SK-N-SH (cell line): ENCODE results near the gene EXOC2. TPM values are rescaled to one million over a fixed set of nuclear protein-coding genes. Genes with fewer than 3 reads are reported as not detected.

Experiments
- CTCF ChIA-PET: fragments of 300-600, 350-600 bp; formaldehyde crosslinking; extraction: SDS; loops from one replicate; lab custom pipeline; 2021; lab: Yijun Ruan, JAX
- POLR2A ChIA-PET: fragments of 350-600 bp; sonication (Branson Sonifier 250); formaldehyde crosslinking; extraction: SDS; loops from one replicate; lab custom pipeline; 2020; ENCODE audit warnings: antibody characterized with exemption, inconsistent platforms; lab: Yijun Ruan, JAX
- DNase-seq: peaks from one replicate; pipeline ENCODE4 v3.0.0; 2012
- H2AFZ ChIP-seq: fragments of 200-600 bp; sonication (generic); 2 replicates; pipeline ENCODE4 v1.8.1; 2016; ENCODE audit warnings: antibody characterized with exemption, mild to moderate bottlenecking, low read depth
- H3F3A ChIP-seq: fragments of 200-600 bp; sonication (generic); replicated peaks from 2 replicates; pipeline ENCODE3; 2016; ENCODE audit warnings: antibody characterized with exemption, mild to moderate bottlenecking; ENCODE audit not compliant: insufficient read depth
- H3K27ac ChIP-seq, 2 experiments: fragments of 200-500 bp in 1 of 2; fragments of 200-600 bp in 1 of 2; sonication (Bioruptor generic) in 1 of 2; sonication (generic), shearing (Covaris generic) in 1 of 2; 2 replicates each; pipeline versions ENCODE4 v1.5.1 to v1.6.1; 2014 to 2016; ENCODE audit warnings: low read depth in 2 of 2, inconsistent platforms in 1 of 2, low read length in 1 of 2, mild to moderate bottlenecking in 1 of 2, mixed read lengths in 1 of 2
- H3K27me3 ChIP-seq: fragments of 200-600 bp; sonication (generic), shearing (Covaris generic); 2 replicates; pipeline ENCODE4 v1.6.1; 2016; ENCODE audit warnings: mixed run types; ENCODE audit not compliant: insufficient read depth
- H3K36me3 ChIP-seq, 2 experiments: fragments of 200-500 bp in 1 of 2; fragments of 200-600 bp in 1 of 2; sonication (Bioruptor generic) in 1 of 2; sonication (generic) in 1 of 2; replicated peaks in 1 of 2; 2 replicates each; pipeline versions ENCODE3 to v1.5.1; 2014 to 2016; ENCODE audit warnings: low read length in 1 of 2, mild to moderate bottlenecking in 1 of 2; ENCODE audit not compliant: insufficient read depth in 2 of 2, control insufficient read depth in 1 of 2
- H3K4me1 ChIP-seq, 2 experiments: fragments of 200-500 bp in 1 of 2; fragments of 200-600 bp in 1 of 2; sonication (Bioruptor generic) in 1 of 2; sonication (generic), shearing (Covaris generic) in 1 of 2; 2 replicates each; pipeline versions ENCODE4 v1.5.1 to v1.6.1; 2014 to 2016; ENCODE audit warnings: low read depth in 1 of 2, low read length in 1 of 2, mixed run types in 1 of 2; ENCODE audit not compliant: insufficient read depth in 2 of 2, control insufficient read depth in 1 of 2
- H3K4me2 ChIP-seq: fragments of 200-600 bp; sonication (generic), shearing (Covaris generic); 2 replicates; pipeline ENCODE4 v1.6.1; 2017; ENCODE audit warnings: mixed run types
- H3K4me3 ChIP-seq, 2 experiments: fragments of 200-500 bp in 1 of 2; fragments of 200-600 bp in 1 of 2; sonication (Bioruptor generic) in 1 of 2; sonication (generic), shearing (Covaris generic) in 1 of 2; 2 replicates each; pipeline versions ENCODE4 v1.5.1 to v1.8.1; 2014 to 2016; ENCODE audit warnings: low read depth in 2 of 2, inconsistent platforms in 1 of 2, low read length in 1 of 2, mild to moderate bottlenecking in 1 of 2, mixed read lengths in 1 of 2, moderate library complexity in 1 of 2
- H3K79me2 ChIP-seq: fragments of 200-600 bp; sonication (generic); 2 replicates; pipeline ENCODE4 v1.8.1; 2017; ENCODE audit warnings: mild to moderate bottlenecking; ENCODE audit not compliant: insufficient read depth
- H3K9ac ChIP-seq: fragments of 200-600 bp; sonication (generic); 2 replicates; pipeline ENCODE4 v1.6.1; 2017; ENCODE audit warnings: mixed run types
- H3K9me2 ChIP-seq: fragments of 200-600 bp; sonication (generic); 2 replicates; pipeline ENCODE4 v1.6.1; 2017; ENCODE audit warnings: mixed run types
- H3K9me3 ChIP-seq: fragments of 200-600 bp; sonication (generic); 2 replicates; pipeline ENCODE4 v1.6.1; 2017; ENCODE audit warnings: mixed run types, mild to moderate bottlenecking, moderate library complexity
- H4K20me1 ChIP-seq: fragments of 200-600 bp; sonication (generic); 2 replicates; pipeline ENCODE4 v1.6.1; 2017; ENCODE audit warnings: mild to moderate bottlenecking, mixed run types; ENCODE audit not compliant: insufficient read depth
- CHD2 ChIP-seq: fragments of 150-350 bp; IDR thresholded peaks from 2 replicates; pipeline ENCODE4 v1.6.1; 2018; ENCODE audit warnings: low read length; ENCODE audit not compliant: partially characterized antibody
- CTCF ChIP-seq: fragments of 200-600 bp; sonication (generic); IDR thresholded peaks from 2 replicates; pipeline ENCODE4 v1.6.1; 2017; ENCODE audit warnings: antibody characterized with exemption, mild to moderate bottlenecking, moderate library complexity
- FOSL2 ChIP-seq: IDR thresholded peaks from 2 replicates; pipeline ENCODE4 v1.4.0; 2012; ENCODE audit warnings: low read depth, mild to moderate bottlenecking, moderate library complexity, borderline replicate concordance
- FOXJ3 ChIP-seq: sonication (generic); formaldehyde crosslinking; IDR thresholded peaks from 2 replicates; pipeline ENCODE4 v1.5.1; 2020; ENCODE audit warnings: mild to moderate bottlenecking, missing genetic modification reagents
- FOXM1 ChIP-seq: IDR thresholded peaks from 2 replicates; pipeline ENCODE4 v1.4.0; 2012; ENCODE audit warnings: low read depth, mild to moderate bottlenecking
- IRF3 ChIP-seq: fragments of 150-350 bp; IDR thresholded peaks from 2 replicates; pipeline ENCODE4 v1.6.1; 2016; ENCODE audit warnings: mild to moderate bottlenecking, low read depth, low read length
- JUND ChIP-seq: IDR thresholded peaks from 2 replicates; pipeline ENCODE4 v1.4.0; 2012
- MXI1 ChIP-seq: IDR thresholded peaks from 2 replicates; pipeline ENCODE4 v1.6.1; 2012; ENCODE audit warnings: mild to moderate bottlenecking, low read depth, low read length, improper control_type of control experiment
- PBX3 ChIP-seq: IDR thresholded peaks from 2 replicates; pipeline ENCODE4; 2012
- RAD21 ChIP-seq: IDR thresholded peaks from 2 replicates; pipeline ENCODE4 v1.6.1; 2012; ENCODE audit warnings: mild to moderate bottlenecking, low read length
- REST ChIP-seq: IDR thresholded peaks from 2 replicates; pipeline ENCODE4 v1.6.1; 2012; ENCODE audit warnings: mild to moderate bottlenecking, low read depth, low read length, moderate library complexity
- RFX5 ChIP-seq: IDR thresholded peaks from 2 replicates; pipeline ENCODE4 v1.6.1; 2012; ENCODE audit warnings: mild to moderate bottlenecking, improper control_type of control experiment, low read length
- RXRA ChIP-seq: IDR thresholded peaks from 2 replicates; pipeline ENCODE4 v1.4.0; 2012; ENCODE audit warnings: low read depth, mild to moderate bottlenecking, borderline replicate concordance
- YY1 ChIP-seq: IDR thresholded peaks from 2 replicates; pipeline ENCODE4 v1.4.0; 2012; ENCODE audit warnings: low read depth, mild to moderate bottlenecking
- WGBS: methylation state at CpG from one replicate; pipeline ENCODE4 v1.1.6; 2017; ENCODE audit warnings: low lambda C conversion rate; 5-methylcytosine and 5-hydroxymethylcytosine counted together
- polyA plus RNA-seq, 3 experiments: library from polyadenylated mRNA; depleted of rRNA; stranded (reverse); fragments of >200 nt; gene quantifications; 2 replicates each; pipeline ENCODE4 v1.2.3, GENCODE V29; 2012

EXOC2 gene
- polyA plus RNA-seq, 1 of the 3 experiments (the other 2 are of a cell fraction) = 10.6 TPM

- TF ChIP-seq FOXJ3 (no peak), RFX5 (no peak), FOSL2 (no peak), RAD21 (no peak)
- TF ChIP-seq, all 33 proteins: peak for 0
Observed at GRCh38 chr6:706146-706545, 13.2 kb upstream of the EXOC2 start (continued).

GRCh38 chr6:705047-705446 is 12.1 kb upstream of the EXOC2 start:
- peaks cover 0 to 7% of the 10 kb centered on the region in 2 experiments; a peak in 1 of 4 replicates for H3K4me1 ChIP-seq
- H3K4me2 ChIP-seq = no peak overlapping the region
- peaks cover 7% of the 10 kb centered on the region; the same call in 1 of the 2 replicates for H3K27me3 ChIP-seq
- DNase-seq = no peak
- H3K27ac ChIP-seq = no peak overlapping the region
- 24% methylated on average over 4 of the region's 4 CpGs for WGBS
- no peak overlapping the region for H2AFZ ChIP-seq
- H3K9me3 ChIP-seq = no peaks in the 10 kb centered on the region
- no peaks in the 10 kb centered on the region for H3K79me2 ChIP-seq
- TF ChIP-seq RXRA (no peak), PBX3 (no peak), YY1 (no peak), REST (no peak), IRF3 (no peak), CHD2 (no peak), RFX5 (no peak), RAD21 (no peak), FOXM1 (no peak), MXI1 (no peak), FOXJ3 (no peak), JUND (no peak), CTCF (no peak)
- CTCF ChIA-PET = interaction anchor here (2.0 to 2.2 kb wide), 2 partner anchors 17 to 112 kb away, joined by 7 to 14 read pairs; no protein-coding TSS in a partner anchor
- H3K4me3 ChIP-seq = no peak overlapping the region
- H3K36me3 ChIP-seq = no peaks in the 10 kb centered on the region
- H3K9me2 ChIP-seq = no peaks in the 10 kb centered on the region
- POLR2A ChIA-PET = no interaction called here
- no peak overlapping the region for H3K9ac ChIP-seq
- H3F3A ChIP-seq = no peaks in the 10 kb centered on the region
- no peaks in the 10 kb centered on the region for H4K20me1 ChIP-seq
